Prostate gland (tissue), 2 donors: ENCODE measurements around the gene PTGES.

ENCODE experiments used
- POLR2A ChIP-seq: fragments of 450-650 bp; IDR thresholded peaks from one replicate; pipeline ENCODE4 v1.6.1; 2016; ENCODE audit warnings: antibody characterized with exemption, mild to moderate bottlenecking
- POLR2AphosphoS5 ChIP-seq: sonication (generic); formaldehyde crosslinking; IDR thresholded peaks from one replicate; pipeline ENCODE4 v1.6.1; 2017; ENCODE audit warnings: antibody characterized with exemption
- TF ChIP-seq, protein P1 (sequence below), 4 experiments: fragments of 200-600 bp in 2 of 4; fragments of 450-650 bp in 2 of 4; sonication (generic) in 2 of 4; IDR thresholded peaks; 1 replicate in 3 of 4; 2 replicates in 1 of 4; pipeline ENCODE4 v1.5.1; 2016 to 2019; ENCODE audit warnings: antibody characterized with exemption in 4 of 4, mild to moderate bottlenecking in 2 of 4, moderate library complexity in 2 of 4

DNA sequence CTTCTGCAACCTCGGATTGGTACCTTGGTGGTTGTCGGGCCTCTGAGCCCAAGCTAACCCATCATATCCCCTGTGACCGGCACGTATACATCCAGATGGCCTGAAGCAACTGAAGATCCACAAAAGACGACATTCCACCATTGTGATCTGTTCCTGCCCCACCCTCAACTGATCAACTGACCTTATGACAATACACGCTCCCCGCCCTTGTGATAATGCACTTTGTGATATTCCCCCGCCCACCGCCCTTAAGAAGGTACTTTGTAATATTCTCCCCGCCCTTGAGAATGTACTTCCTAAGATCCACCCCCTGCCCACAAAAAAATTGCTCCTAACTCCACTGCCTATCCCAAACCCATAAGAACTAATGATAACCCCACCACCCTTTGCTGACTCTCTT, 33.6 kb upstream of the PTGES start:
- TF ChIP-seq POLR2AphosphoS5 (no peak), POLR2A (no peak)
- TF ChIP-seq, protein P1, sequence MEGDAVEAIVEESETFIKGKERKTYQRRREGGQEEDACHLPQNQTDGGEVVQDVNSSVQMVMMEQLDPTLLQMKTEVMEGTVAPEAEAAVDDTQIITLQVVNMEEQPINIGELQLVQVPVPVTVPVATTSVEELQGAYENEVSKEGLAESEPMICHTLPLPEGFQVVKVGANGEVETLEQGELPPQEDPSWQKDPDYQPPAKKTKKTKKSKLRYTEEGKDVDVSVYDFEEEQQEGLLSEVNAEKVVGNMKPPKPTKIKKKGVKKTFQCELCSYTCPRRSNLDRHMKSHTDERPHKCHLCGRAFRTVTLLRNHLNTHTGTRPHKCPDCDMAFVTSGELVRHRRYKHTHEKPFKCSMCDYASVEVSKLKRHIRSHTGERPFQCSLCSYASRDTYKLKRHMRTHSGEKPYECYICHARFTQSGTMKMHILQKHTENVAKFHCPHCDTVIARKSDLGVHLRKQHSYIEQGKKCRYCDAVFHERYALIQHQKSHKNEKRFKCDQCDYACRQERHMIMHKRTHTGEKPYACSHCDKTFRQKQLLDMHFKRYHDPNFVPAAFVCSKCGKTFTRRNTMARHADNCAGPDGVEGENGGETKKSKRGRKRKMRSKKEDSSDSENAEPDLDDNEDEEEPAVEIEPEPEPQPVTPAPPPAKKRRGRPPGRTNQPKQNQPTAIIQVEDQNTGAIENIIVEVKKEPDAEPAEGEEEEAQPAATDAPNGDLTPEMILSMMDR (IDR thresholded peaks at IDR 0.05): no peak
